Lung (tissue), 12 donors: Measurements from ENCODE around the gene NRG2. TPM values are rescaled to one million over a fixed set of nuclear protein-coding genes. Genes with fewer than 3 reads are reported as not detected.

Experiments used
- ATAC-seq: fragments of 200-7000 bp; cut with Tn5 transposase; one replicate; pipeline ENCODE4 v1.9.1; 2020; ENCODE audit warnings: moderate number of reproducible peaks; ENCODE audit not compliant: insufficient read depth, low FRiP score
- DNase-seq, 3 donors: peaks; one replicate each; pipeline ENCODE4 v3.0.0-alpha.2; 2013 to 2017
- H3K27ac ChIP-seq, 2 donors: one replicate each; pipeline ENCODE4 v1.5.1; 2013; ENCODE audit warnings: mild to moderate bottlenecking in 2 of 2, moderate library complexity in 2 of 2, control low read depth in 1 of 2, inconsistent platforms in 1 of 2, low read depth in 1 of 2, low read length in 1 of 2
- H3K27me3 ChIP-seq, 3 donors: one replicate each; pipeline ENCODE4 v1.5.1; 2013; ENCODE audit warnings: low read length in 2 of 3; ENCODE audit not compliant: control insufficient read depth in 3 of 3, insufficient read depth in 3 of 3
- H3K36me3 ChIP-seq, 4 donors: one replicate each; pipeline ENCODE4 v1.5.1; 2013; ENCODE audit warnings: low read length in 4 of 4, mild to moderate bottlenecking in 1 of 4, moderate library complexity in 1 of 4; ENCODE audit not compliant: control insufficient read depth in 4 of 4, insufficient read depth in 4 of 4
- H3K4me1 ChIP-seq, 5 donors: one replicate each; pipeline ENCODE4 v1.5.1; 2013; ENCODE audit warnings: low read length in 5 of 5, mild to moderate bottlenecking in 2 of 5, moderate library complexity in 1 of 5; ENCODE audit not compliant: control insufficient read depth in 5 of 5, insufficient read depth in 5 of 5
- H3K4me3 ChIP-seq: one replicate; pipeline ENCODE4 v1.5.1; 2013; ENCODE audit warnings: mild to moderate bottlenecking, control low read depth, moderate library complexity
- H3K9ac ChIP-seq, 2 donors: one replicate each; pipeline ENCODE4 v1.5.1; 2013; ENCODE audit warnings: low read length in 2 of 2, control low read depth in 1 of 2; ENCODE audit not compliant: insufficient read depth in 1 of 2
- H3K9me3 ChIP-seq, 4 donors: one replicate each; pipeline ENCODE4 v1.5.1; 2013; ENCODE audit warnings: low read length in 3 of 4, mild to moderate bottlenecking in 1 of 4, moderate library complexity in 1 of 4; ENCODE audit not compliant: control insufficient read depth in 4 of 4, insufficient read depth in 3 of 4
- WGBS, 2 donors: extraction: QIAGEN DNeasy Blood & Tissue Kit; methylation state at CpG; one replicate each; pipeline ENCODE4 v1.1.7; 2013; 5-methylcytosine and 5-hydroxymethylcytosine counted together
- polyA plus RNA-seq, 2 donors: library from polyadenylated mRNA; stranded (reverse); fragments of 200-250 nt; gene quantifications; one replicate each; pipeline ENCODE4 v1.2.1, GENCODE V29; 2013
- total RNA-seq, 2 donors: library from RNA; depleted of rRNA in 1 of 2; stranded (reverse); fragments of >200 nt in 1 of 2; gene quantifications; one replicate each; pipeline ENCODE4 v1.2.1, GENCODE V29; 2014 to 2021
- TF ChIP-seq, protein P1 (sequence below): IDR thresholded peaks from 2 replicates; pipeline ENCODE4 v1.5.1; 2012; ENCODE audit warnings: mild to moderate bottlenecking; ENCODE audit errors: control extremely low read depth, extremely low read depth
- donor health status: control.
- donor health status: control.
- donor health status: Bipolar disorder and iron deficiency.
- donor health status: healthy.
- donor health status: DM: yes; HTN: yes; CAD: no.

Gene NRG2
- total and polyA plus RNA-seq, 4 donors, result 0.41 to 3.0 (median 1.0) TPM

DNA sequence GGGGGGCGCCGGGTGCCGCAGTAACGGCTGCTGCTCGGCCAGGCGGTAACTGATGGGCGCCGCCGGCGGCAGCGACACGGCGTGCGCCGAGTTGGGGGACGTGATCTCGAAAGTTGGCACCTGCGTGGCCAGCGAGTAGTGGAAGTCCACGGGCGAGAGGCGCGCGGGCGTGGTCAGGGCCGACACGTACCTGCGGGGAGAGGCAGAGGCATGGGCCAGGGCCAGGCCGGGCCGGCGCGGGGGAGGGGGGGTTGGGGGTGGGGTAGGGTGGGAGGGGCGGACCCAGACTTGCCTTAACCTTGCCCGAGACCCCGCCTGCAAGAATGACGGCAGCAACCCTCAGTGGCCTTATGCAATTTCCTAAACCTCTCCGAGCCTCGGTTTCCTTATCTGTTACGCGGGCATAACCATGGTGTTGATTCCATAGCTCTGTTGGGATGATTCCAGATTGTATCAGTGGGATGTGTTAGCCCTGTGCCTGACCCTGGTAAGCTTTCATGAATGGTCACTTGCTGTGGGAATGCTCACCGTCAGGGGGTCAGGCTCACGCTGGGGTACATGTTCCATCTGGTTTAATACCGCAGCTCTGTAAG lies 194.5 kb downstream of the NRG2 start:
- TF ChIP-seq, protein P1, sequence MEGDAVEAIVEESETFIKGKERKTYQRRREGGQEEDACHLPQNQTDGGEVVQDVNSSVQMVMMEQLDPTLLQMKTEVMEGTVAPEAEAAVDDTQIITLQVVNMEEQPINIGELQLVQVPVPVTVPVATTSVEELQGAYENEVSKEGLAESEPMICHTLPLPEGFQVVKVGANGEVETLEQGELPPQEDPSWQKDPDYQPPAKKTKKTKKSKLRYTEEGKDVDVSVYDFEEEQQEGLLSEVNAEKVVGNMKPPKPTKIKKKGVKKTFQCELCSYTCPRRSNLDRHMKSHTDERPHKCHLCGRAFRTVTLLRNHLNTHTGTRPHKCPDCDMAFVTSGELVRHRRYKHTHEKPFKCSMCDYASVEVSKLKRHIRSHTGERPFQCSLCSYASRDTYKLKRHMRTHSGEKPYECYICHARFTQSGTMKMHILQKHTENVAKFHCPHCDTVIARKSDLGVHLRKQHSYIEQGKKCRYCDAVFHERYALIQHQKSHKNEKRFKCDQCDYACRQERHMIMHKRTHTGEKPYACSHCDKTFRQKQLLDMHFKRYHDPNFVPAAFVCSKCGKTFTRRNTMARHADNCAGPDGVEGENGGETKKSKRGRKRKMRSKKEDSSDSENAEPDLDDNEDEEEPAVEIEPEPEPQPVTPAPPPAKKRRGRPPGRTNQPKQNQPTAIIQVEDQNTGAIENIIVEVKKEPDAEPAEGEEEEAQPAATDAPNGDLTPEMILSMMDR, result no peak
- Histone ChIP-seq H3K27ac (peak overlapping the region in 1 of 2 donors; percentile 24), H3K36me3 (peaks cover 0 to 20% (median 5%) of the 10 kb centered on the region in 4 donors), H3K9ac (no peak overlapping the region), H3K9me3 (peaks cover 0 to 3% (median 0%) of the 10 kb centered on the region in 4 donors), H3K4me3 (peak overlapping the region; percentile 35), H3K4me1 (peaks cover 0 to 8% (median 0%) of the 10 kb centered on the region in 5 donors), H3K27me3 (peaks cover 0 to 20% (median 4%) of the 10 kb centered on the region in 3 donors)
- no peak for ATAC-seq
- no peak for DNase-seq
- 16 to 19% methylated on average over 30 to 43 of the region's 43 CpGs for WGBS, 2 donors

GRCh38 chr5:139847790-139848507 lies 195.2 kb downstream of the NRG2 start:
- Histone ChIP-seq H3K36me3 (peaks cover 0 to 20% (median 5%) of the 10 kb centered on the region in 4 donors), H3K27ac (peak overlapping the region; percentile 24 to 26), H3K9me3 (peaks cover 0 to 3% (median 0%) of the 10 kb centered on the region in 4 donors), H3K4me3 (peak overlapping the region; percentile 35), H3K9ac (no peak overlapping the region), H3K4me1 (peaks cover 0 to 8% (median 0%) of the 10 kb centered on the region in 5 donors), H3K27me3 (peaks cover 0 to 20% (median 4%) of the 10 kb centered on the region in 3 donors)
- DNase-seq (peak; percentile 72 to 85 (median 77)), ATAC-seq (peak; percentile 30)
- WGBS, 2 donors, result 2 to 5% methylated on average over 91 to 107 of the region's 107 CpGs
- TF ChIP-seq, protein P1, result no peak

GRCh38 chr5:139847091-139847490 lies 196.0 kb downstream of the NRG2 start:
- Histone ChIP-seq H3K4me1 (peaks cover 0 to 8% (median 0%) of the 10 kb centered on the region in 5 donors), H3K4me3 (no peak overlapping the region), H3K36me3 (peaks cover 0 to 14% (median 4%) of the 10 kb centered on the region in 4 donors), H3K9me3 (peaks cover 0 to 3% (median 0%) of the 10 kb centered on the region in 4 donors), H3K27ac (no peak overlapping the region), H3K9ac (no peak overlapping the region), H3K27me3 (peaks cover 0 to 20% (median 4%) of the 10 kb centered on the region in 3 donors)
- TF ChIP-seq, protein P1, result no peak
- WGBS, 2 donors, result 38 to 54% methylated on average over 10 of the region's 10 CpGs
- DNase-seq (no peak), ATAC-seq (no peak)
